Measurements from ENCODE around the gene FYB2. TPM values are rescaled to one million over a fixed set of nuclear protein-coding genes. Genes with fewer than 3 reads are reported as not detected.

FYB2 gene
- total and polyA plus RNA-seq, 3 donors from 2014 or later = 1.9 to 4.2 (median 2.0) TPM

DNA sequence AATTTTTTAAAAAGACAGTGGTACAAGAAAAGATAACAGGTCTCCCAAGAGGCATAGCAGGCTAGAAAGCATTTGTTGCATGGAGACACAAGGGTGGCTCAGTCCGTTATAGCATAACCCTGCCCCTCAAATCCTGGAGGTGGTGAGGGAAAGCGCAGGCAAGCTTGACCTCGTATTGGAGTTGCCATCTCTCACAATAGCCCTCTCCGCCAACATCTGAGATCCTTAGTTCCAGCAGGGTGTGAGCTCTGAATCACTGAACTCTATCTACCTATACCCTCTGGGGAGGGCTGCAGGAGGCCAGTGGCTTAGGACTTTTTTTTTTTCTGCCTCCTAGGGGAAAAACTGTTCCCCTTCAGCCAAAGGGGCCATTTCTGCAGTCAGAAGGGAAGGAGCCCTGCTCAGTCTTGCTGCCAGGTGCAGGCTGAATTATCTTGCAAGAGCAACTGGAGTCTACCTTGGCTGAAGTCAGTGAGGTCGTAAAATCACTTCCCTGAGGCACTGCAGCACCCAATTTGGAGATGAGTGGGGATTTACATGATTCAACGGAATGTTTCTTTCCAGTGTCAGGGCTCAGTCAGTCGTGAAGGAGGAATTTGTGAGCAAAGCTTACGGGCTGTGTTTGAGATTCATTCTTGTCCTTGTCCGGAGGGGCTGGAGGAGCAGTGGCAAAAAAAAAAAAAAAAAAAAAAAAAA, 18.2 kb upstream of the FYB2 start:
- Histone ChIP-seq H3K36me3 (ENCODE audit: low read depth, missing control alignments) (no peaks in the 10 kb centered on the region), H3K9me3 (no peaks in the 10 kb centered on the region), H3K4me1 (no peaks in the 10 kb centered on the region), H3K4me3 (no peak overlapping the region), H3K27ac (no peak overlapping the region), H3K27me3 (no peaks in the 10 kb centered on the region)
- intact Hi-C loops (cut with DNase I; ENCODE audit: low total_unique reads) = loop anchor here (10.0 kb wide), 1 partner anchor 1317 kb away; no protein-coding TSS in a partner anchor
- TF ChIP-seq, protein P1, sequence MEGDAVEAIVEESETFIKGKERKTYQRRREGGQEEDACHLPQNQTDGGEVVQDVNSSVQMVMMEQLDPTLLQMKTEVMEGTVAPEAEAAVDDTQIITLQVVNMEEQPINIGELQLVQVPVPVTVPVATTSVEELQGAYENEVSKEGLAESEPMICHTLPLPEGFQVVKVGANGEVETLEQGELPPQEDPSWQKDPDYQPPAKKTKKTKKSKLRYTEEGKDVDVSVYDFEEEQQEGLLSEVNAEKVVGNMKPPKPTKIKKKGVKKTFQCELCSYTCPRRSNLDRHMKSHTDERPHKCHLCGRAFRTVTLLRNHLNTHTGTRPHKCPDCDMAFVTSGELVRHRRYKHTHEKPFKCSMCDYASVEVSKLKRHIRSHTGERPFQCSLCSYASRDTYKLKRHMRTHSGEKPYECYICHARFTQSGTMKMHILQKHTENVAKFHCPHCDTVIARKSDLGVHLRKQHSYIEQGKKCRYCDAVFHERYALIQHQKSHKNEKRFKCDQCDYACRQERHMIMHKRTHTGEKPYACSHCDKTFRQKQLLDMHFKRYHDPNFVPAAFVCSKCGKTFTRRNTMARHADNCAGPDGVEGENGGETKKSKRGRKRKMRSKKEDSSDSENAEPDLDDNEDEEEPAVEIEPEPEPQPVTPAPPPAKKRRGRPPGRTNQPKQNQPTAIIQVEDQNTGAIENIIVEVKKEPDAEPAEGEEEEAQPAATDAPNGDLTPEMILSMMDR (IDR thresholded peaks at IDR 0.05) = no peak
- TF ChIP-seq POLR2A (IDR thresholded peaks at IDR 0.05) = no peak
- 74 to 75% methylated on average over 9 of the region's 9 CpGs for WGBS, 2 donors
- no peak for DNase-seq

DNA sequence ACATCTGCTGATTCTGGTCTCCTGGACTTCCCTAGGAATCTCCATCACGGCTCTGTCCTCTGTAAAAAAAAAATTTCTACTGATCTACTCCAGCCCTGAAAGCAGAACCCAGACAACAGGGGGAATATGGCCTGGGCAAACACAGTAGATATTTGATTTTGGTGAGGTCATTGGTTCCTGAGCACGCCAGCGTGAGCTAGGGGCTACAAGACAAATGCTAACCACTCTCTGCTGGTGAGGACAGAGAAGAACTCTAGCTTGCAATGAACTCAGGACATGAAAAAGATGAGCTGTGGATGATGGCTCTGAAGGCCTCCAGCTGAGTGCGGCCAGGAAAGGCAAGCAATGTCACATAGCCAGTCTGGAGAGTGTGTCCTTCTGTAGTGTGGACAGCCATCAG, 17.2 kb upstream of the FYB2 start:
- no peaks in the 10 kb centered on the region for H3K9me3 ChIP-seq
- no peak for DNase-seq
- no peaks in the 10 kb centered on the region for H3K36me3 ChIP-seq (ENCODE audit: low read depth, missing control alignments)
- no peak overlapping the region for H3K4me3 ChIP-seq
- TF ChIP-seq POLR2A (IDR thresholded peaks at IDR 0.05) = no peak
- TF ChIP-seq, protein P1 (IDR thresholded peaks at IDR 0.05) = no peak
- H3K4me1 ChIP-seq = no peaks in the 10 kb centered on the region
- 89 to 92% methylated on average over 4 of the region's 4 CpGs for WGBS, 2 donors
- H3K27ac ChIP-seq = no peak overlapping the region
- intact Hi-C loops (cut with DNase I; ENCODE audit: low total_unique reads) = loop anchor here (10.0 kb wide), 1 partner anchor 1318 kb away; no protein-coding TSS in a partner anchor
- H3K27me3 ChIP-seq = no peaks in the 10 kb centered on the region

DNA sequence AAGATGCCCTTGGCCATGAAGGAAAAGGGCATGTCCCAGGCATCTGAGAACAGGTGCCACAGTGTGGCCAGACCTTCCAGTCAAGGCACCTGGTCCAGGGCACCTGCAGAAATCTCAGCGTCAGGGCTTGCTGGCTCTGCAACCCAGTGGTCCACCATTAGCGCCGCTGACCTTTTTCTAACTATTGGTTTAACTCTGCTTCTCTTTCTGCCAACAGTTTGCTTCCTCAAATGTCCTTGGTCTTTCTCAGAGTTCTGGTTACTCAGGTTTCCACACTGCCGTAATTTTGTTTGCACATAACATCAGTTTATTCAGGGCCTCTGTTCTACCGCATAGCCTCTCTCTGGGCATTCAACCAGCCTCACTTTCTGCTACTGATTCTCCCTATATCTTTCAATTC, 16.5 kb upstream of the FYB2 start:
- no peaks in the 10 kb centered on the region for H3K9me3 ChIP-seq
- H3K36me3 ChIP-seq (ENCODE audit: low read depth, missing control alignments) = no peaks in the 10 kb centered on the region
- no peaks in the 10 kb centered on the region for H3K27me3 ChIP-seq
- 93 to 96% methylated on average over 5 of the region's 5 CpGs for WGBS, 2 donors
- no peak for TF ChIP-seq POLR2A (IDR thresholded peaks at IDR 0.05)
- TF ChIP-seq, protein P1 (IDR thresholded peaks at IDR 0.05) = no peak
- H3K4me3 ChIP-seq = no peak overlapping the region
- H3K27ac ChIP-seq = no peak overlapping the region
- DNase-seq = no peak
- intact Hi-C loops (cut with DNase I; ENCODE audit: low total_unique reads) = loop anchor here (10.0 kb wide), 1 partner anchor 1319 kb away; no protein-coding TSS in a partner anchor
- H3K4me1 ChIP-seq = no peaks in the 10 kb centered on the region

DNA sequence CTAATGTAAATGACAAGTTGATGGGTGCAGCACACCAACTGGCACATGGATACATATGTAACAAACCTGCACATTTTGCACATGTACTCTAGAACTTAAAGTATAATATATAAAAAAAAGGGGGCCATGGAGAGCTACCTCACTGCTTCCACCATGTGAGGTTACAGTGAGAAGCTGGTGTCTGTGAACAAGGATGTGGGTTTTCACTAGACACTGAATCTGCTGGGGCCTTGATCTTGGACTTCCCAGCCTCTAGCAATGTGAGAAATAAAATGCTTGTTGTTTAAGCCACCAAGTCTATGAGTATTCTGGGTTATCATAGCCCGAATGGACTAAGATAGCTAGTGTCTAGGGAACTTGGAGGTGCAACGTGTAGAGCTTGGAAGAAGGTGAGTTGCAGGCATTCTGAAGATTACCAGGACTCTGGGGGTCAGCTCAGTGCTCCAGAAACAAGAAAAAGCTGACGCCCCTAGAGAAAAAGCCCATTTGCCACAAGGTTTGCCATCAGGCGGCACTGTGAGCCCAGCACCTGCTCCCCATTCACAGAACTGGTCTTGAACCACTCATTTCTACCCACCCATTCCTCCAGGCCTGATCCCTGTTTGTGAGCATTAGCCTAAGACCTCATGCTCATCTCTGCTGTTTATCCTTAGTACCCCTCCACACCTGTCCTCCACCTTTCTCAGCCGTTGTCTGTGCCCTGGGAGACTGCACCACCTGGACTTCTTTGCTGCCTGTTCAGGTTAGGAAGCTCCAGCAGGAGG, 15.1 kb upstream of the FYB2 start:
- DNase-seq = no peak
- no peaks in the 10 kb centered on the region for H3K4me1 ChIP-seq
- H3K27ac ChIP-seq = no peak overlapping the region
- no peaks in the 10 kb centered on the region for H3K36me3 ChIP-seq (ENCODE audit: low read depth, missing control alignments)
- H3K9me3 ChIP-seq = no peaks in the 10 kb centered on the region
- intact Hi-C loops (cut with DNase I; ENCODE audit: low total_unique reads) = loop anchor here (10.0 kb wide), 1 partner anchor 1320 kb away; no protein-coding TSS in a partner anchor
- no peak overlapping the region for H3K4me3 ChIP-seq
- H3K27me3 ChIP-seq = no peaks in the 10 kb centered on the region
- 90 to 91% methylated on average over 5 of the region's 5 CpGs for WGBS, 2 donors
- TF ChIP-seq POLR2A (IDR thresholded peaks at IDR 0.05) = no peak
- TF ChIP-seq, protein P1 (IDR thresholded peaks at IDR 0.05) = no peak
